ENCODE results near the gene PPP1R26. TPM values are rescaled to one million over a fixed set of nuclear protein-coding genes. Genes with fewer than 3 reads are reported as not detected.

Gene PPP1R26
- total RNA-seq, 1 experiment from 2014 or later = 32.0 TPM

- ChIA-PET CTCF (interaction anchor here (1.5 kb wide), 1 partner anchor 14 kb away, joined by 4 read pairs; no protein-coding TSS in a partner anchor), POLR2A (interaction anchor here (0.7 kb wide), 1 partner anchor 8 kb away, joined by 3 read pairs; no protein-coding TSS in a partner anchor), RAD21 (ENCODE audit: low non-redundant PET in 1 of 2, low total read pairs in 2 of 2, uncharacterized antibody in 2 of 2, unreplicated experiment in 2 of 2) (no interaction called here)
- ATAC-seq (no peak), DNase-seq (ENCODE audit: low read depth, low spot score) (no peak)
- Histone ChIP-seq H3K4me3 (replicated peaks in 1 of 2; ENCODE audit: low read depth in 1 of 2, low read length in 2 of 2) (no peak overlapping the region), H2AFZ (ENCODE audit: low read depth, low read length, poor library complexity, severe bottlenecking) (no peak overlapping the region), H3K9me2 (ENCODE audit: insufficient read depth) (no peaks in the 10 kb centered on the region), H3K79me2 (ENCODE audit: insufficient read depth, low read length) (peaks cover 25% of the 10 kb centered on the region), H3K9ac (ENCODE audit: low read length) (no peak overlapping the region), H3K36me3 (ENCODE audit: control insufficient read depth in 1 of 2, insufficient read depth in 2 of 2, low read length in 2 of 2) (no peaks in the 10 kb centered on the region), H3K27me3 (ENCODE audit: insufficient read depth, low read length) (no peaks in the 10 kb centered on the region), H4K20me1 (ENCODE audit: insufficient read depth) (no peaks in the 10 kb centered on the region), H3K4me2 (ENCODE audit: low read length) (no peak overlapping the region), H3K9me3 (ENCODE audit: control insufficient read depth in 1 of 2, insufficient read depth in 1 of 2, low read depth in 1 of 2, low read length in 2 of 2) (no peaks in the 10 kb centered on the region), H3K4me1 (ENCODE audit: control insufficient read depth in 1 of 2, insufficient read depth in 2 of 2, low read length in 2 of 2) (peaks cover 14 to 31% of the 10 kb centered on the region in 2 experiments; a peak in 3 of 4 replicates), H3K27ac (ENCODE audit: low read depth, low read length) (no peak overlapping the region)
- intact Hi-C loops (cut with micrococcal nuclease) = no loop called here
- TF ChIP-seq POLR2A (IDR thresholded peaks at IDR 0.05; ENCODE audit: borderline replicate concordance, extremely low read depth, insufficient read depth, insufficient read length) = no peak
- TF ChIP-seq SRF (IDR thresholded peaks at IDR 0.05; ENCODE audit: low read depth) = no peak
- no peak for TF ChIP-seq POLR2AphosphoS5 (IDR thresholded peaks at IDR 0.05; ENCODE audit: low read depth, low read length)
- TF ChIP-seq CEBPB (IDR thresholded peaks at IDR 0.05; ENCODE audit: low read depth) = no peak
- no peak for TF ChIP-seq FOSL1 (IDR thresholded peaks at IDR 0.05; ENCODE audit: low read depth)
- no peak for TF ChIP-seq ZFX (IDR thresholded peaks at IDR 0.05)
- no peak for TF ChIP-seq CBX3 (IDR thresholded peaks at IDR 0.05; ENCODE audit: low read depth)
- TF ChIP-seq EZH2phosphoT487 (IDR thresholded peaks at IDR 0.05; ENCODE audit: borderline replicate concordance) = no peak
- TF ChIP-seq, protein P1, sequence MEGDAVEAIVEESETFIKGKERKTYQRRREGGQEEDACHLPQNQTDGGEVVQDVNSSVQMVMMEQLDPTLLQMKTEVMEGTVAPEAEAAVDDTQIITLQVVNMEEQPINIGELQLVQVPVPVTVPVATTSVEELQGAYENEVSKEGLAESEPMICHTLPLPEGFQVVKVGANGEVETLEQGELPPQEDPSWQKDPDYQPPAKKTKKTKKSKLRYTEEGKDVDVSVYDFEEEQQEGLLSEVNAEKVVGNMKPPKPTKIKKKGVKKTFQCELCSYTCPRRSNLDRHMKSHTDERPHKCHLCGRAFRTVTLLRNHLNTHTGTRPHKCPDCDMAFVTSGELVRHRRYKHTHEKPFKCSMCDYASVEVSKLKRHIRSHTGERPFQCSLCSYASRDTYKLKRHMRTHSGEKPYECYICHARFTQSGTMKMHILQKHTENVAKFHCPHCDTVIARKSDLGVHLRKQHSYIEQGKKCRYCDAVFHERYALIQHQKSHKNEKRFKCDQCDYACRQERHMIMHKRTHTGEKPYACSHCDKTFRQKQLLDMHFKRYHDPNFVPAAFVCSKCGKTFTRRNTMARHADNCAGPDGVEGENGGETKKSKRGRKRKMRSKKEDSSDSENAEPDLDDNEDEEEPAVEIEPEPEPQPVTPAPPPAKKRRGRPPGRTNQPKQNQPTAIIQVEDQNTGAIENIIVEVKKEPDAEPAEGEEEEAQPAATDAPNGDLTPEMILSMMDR (IDR thresholded peaks at IDR 0.05 in 2 of 3, conservative IDR thresholded peaks at IDR 0.05 in 1 of 3; ENCODE audit: borderline replicate concordance in 1 of 3, insufficient read depth in 1 of 3, low read depth in 2 of 3, low read length in 2 of 3) = no peak
- TF ChIP-seq EZH2 (IDR thresholded peaks at IDR 0.05) = no peak
- TF ChIP-seq, protein P2, sequence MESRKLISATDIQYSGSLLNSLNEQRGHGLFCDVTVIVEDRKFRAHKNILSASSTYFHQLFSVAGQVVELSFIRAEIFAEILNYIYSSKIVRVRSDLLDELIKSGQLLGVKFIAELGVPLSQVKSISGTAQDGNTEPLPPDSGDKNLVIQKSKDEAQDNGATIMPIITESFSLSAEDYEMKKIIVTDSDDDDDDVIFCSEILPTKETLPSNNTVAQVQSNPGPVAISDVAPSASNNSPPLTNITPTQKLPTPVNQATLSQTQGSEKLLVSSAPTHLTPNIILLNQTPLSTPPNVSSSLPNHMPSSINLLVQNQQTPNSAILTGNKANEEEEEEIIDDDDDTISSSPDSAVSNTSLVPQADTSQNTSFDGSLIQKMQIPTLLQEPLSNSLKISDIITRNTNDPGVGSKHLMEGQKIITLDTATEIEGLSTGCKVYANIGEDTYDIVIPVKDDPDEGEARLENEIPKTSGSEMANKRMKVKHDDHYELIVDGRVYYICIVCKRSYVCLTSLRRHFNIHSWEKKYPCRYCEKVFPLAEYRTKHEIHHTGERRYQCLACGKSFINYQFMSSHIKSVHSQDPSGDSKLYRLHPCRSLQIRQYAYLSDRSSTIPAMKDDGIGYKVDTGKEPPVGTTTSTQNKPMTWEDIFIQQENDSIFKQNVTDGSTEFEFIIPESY (IDR thresholded peaks at IDR 0.05; ENCODE audit: extremely low read depth, insufficient replicate concordance, low read length) = no peak
- TF ChIP-seq SP1 (IDR thresholded peaks at IDR 0.05; ENCODE audit: low read depth) = no peak
- TF ChIP-seq REST (IDR thresholded peaks at IDR 0.05; ENCODE audit: low read depth) = no peak
- TF ChIP-seq EGR1 (IDR thresholded peaks at IDR 0.05; ENCODE audit: low read depth) = no peak
- no peak for TF ChIP-seq ELF1 (IDR thresholded peaks at IDR 0.05; ENCODE audit: borderline replicate concordance, low read depth)
- no peak for TF ChIP-seq ATF3 (IDR thresholded peaks at IDR 0.05)
- TF ChIP-seq ZNF274 (IDR thresholded peaks at IDR 0.05; ENCODE audit: low read depth, low read length) = no peak
- no peak for TF ChIP-seq SIN3A (IDR thresholded peaks at IDR 0.05; ENCODE audit: low read depth)
- TF ChIP-seq RAD21 (IDR thresholded peaks at IDR 0.05; ENCODE audit: low read depth) = no peak
- TSS peak; percentile 31 for BruUV-seq (replicated peaks)
Observed at GRCh38 chr9:135476561-135477355, 2.8 kb upstream of the PPP1R26 start.

All from HCT116 (cell line).